ENCODE results near the gene ELMO3. TPM values are rescaled to one million over a fixed set of nuclear protein-coding genes. Genes with fewer than 3 reads are reported as not detected.

The ELMO3 gene
- total and polyA plus RNA-seq, 2 of the 13 experiments (the other 11 are each of a cell fraction or from before 2014, with no cell fraction given) = 2.6 to 4.0 TPM

DNA sequence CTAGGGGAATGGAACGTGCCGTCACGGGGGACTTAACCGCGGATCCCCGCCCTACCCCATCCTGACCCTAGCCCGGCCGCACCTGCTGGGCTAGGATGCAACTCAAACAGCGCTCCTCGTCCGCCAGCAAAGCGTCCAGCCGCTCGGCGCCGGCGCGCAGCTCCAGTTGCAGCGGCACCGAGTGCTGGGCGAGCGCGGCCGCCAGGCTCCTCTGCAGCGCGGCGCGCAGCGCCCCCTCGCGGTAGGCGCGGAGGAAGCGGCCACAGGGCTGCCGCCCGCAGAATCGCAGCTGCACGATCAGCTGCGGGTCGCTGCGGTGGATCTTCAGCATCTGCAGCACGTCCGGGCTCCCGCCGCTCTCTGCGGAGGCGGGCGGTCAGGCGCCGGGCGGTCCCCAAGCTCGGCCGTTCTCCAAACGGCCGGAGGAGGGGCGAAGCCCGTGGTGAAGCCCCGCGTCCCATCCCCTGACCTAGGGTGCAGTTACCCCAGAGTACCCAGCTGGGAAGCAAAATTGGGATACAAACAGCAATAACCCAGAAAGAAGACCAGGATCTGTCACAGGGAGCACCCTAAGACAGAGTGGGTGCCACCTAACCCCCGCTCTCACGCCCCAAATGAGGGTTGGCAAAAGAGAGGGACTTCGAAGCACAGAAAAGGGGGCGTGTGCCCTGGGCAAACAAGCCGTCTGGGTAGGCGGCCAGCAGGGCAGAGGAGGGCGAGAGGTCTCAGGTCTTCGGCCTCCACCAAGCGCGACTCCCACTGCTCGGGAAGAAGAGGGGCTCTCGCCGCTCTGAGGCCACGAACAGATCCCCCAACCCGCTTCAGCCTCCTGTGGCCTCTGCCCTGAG is 43.4 kb upstream of the ELMO3 start (continued):
- TF ChIP-seq RERE (CRISPR knock-in tag; IDR thresholded peaks at IDR 0.05; ENCODE audit: low read depth) (no peak), JUND (CRISPR knock-in tag; IDR thresholded peaks at IDR 0.05) (no peak), TAF15 (IDR thresholded peaks at IDR 0.05; ENCODE audit: low read depth, low read length, poor library complexity, severe bottlenecking) (peak; percentile 46), HCFC1 (IDR thresholded peaks at IDR 0.05; ENCODE audit: low read depth, low read length) (no peak), GMEB2 (CRISPR knock-in tag; IDR thresholded peaks at IDR 0.05; ENCODE audit: low read depth) (no peak), CBX1 (IDR thresholded peaks at IDR 0.05; ENCODE audit: low read depth) (no peak), JARID2 (CRISPR knock-in tag; IDR thresholded peaks at IDR 0.05; ENCODE audit: insufficient replicate concordance) (no peak), RFXANK (CRISPR knock-in tag; IDR thresholded peaks at IDR 0.05) (no peak), ZNF546 (CRISPR knock-in tag; conservative IDR thresholded peaks at IDR 0.05) (0 out of 2 replicates have a peak, but pooled peaks have one; percentile 41), TCF12 (IDR thresholded peaks at IDR 0.05) (no peak), TCF12 (CRISPR knock-in tag; IDR thresholded peaks at IDR 0.05) (0 out of 2 replicates have a peak, but pooled peaks have one; percentile 81), MED8 (CRISPR knock-in tag; IDR thresholded peaks at IDR 0.05; ENCODE audit: insufficient replicate concordance) (no peak), GMEB1 (CRISPR knock-in tag; IDR thresholded peaks at IDR 0.05; ENCODE audit: borderline replicate concordance) (no peak), SOX13 (IDR thresholded peaks at IDR 0.05) (no peak), SOX13 (CRISPR knock-in tag; conservative IDR thresholded peaks at IDR 0.05 in 1 of 2, IDR thresholded peaks at IDR 0.05 in 1 of 2) (peak in 1 of 2 experiments; percentile 30; a peak in 1 of 4 replicates), BRD4 (CRISPR knock-in tag; IDR thresholded peaks at IDR 0.05) (peak; percentile 48; the same call in 1 of the 2 replicates), KLF16 (CRISPR knock-in tag; IDR thresholded peaks at IDR 0.05) (peak in 1 of 2 experiments; percentile 48; a peak in 1 of 4 replicates), ZNF792 (CRISPR knock-in tag; IDR thresholded peaks at IDR 0.05) (peak; percentile 13; the same call in 1 of the 2 replicates)
- TF ChIP-seq, protein P1, sequence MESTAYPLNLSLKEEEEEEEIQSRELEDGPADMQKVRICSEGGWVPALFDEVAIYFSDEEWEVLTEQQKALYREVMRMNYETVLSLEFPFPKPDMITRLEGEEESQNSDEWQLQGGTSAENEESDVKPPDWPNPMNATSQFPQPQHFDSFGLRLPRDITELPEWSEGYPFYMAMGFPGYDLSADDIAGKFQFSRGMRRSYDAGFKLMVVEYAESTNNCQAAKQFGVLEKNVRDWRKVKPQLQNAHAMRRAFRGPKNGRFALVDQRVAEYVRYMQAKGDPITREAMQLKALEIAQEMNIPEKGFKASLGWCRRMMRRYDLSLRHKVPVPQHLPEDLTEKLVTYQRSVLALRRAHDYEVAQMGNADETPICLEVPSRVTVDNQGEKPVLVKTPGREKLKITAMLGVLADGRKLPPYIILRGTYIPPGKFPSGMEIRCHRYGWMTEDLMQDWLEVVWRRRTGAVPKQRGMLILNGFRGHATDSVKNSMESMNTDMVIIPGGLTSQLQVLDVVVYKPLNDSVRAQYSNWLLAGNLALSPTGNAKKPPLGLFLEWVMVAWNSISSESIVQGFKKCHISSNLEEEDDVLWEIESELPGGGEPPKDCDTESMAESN (CRISPR knock-in tag; conservative IDR thresholded peaks at IDR 0.05) = peak; percentile 91

Data from HepG2 (cell line).